GM23248 (cell line): ENCODE data around the gene MCL1. TPM values are rescaled to one million over a fixed set of nuclear protein-coding genes. Genes with fewer than 3 reads are reported as not detected.
A peak's percentile ranks its signal among the peaks of the same experiment; 100 is the strongest.
"Not testable (repeated sequence)": the region's sequence is repeated elsewhere in the genome, so short reads cannot be mapped to it uniquely, and the experiment has no call there.

Experiments used
- DNase-seq: peaks from one replicate; pipeline ENCODE4 v3.0.0-alpha.2; 2015
- H2AFZ ChIP-seq: fragments of 200-600 bp; sonication (generic); 2 replicates; pipeline ENCODE4 v1.6.1; 2016; ENCODE audit warnings: antibody characterized with exemption
- H3F3A ChIP-seq: fragments of 200-600 bp; sonication (generic); 2 replicates; pipeline ENCODE4 v1.6.1; 2016; ENCODE audit warnings: mild to moderate bottlenecking, antibody characterized with exemption, mixed run types; ENCODE audit not compliant: insufficient read depth
- H3K27ac ChIP-seq: fragments of 200-600 bp; sonication (generic); 2 replicates; pipeline ENCODE4 v1.5.1; 2016; ENCODE audit warnings: mild to moderate bottlenecking
- H3K27me3 ChIP-seq: fragments of 200-600 bp; sonication (generic); replicated peaks from 2 replicates; pipeline ENCODE4 v1.6.1; 2016; ENCODE audit warnings: mild to moderate bottlenecking; ENCODE audit not compliant: insufficient read depth
- H3K36me3 ChIP-seq: fragments of 200-600 bp; sonication (generic); 2 replicates; pipeline ENCODE4 v1.6.1; 2016; ENCODE audit warnings: low read depth, mild to moderate bottlenecking
- H3K4me1 ChIP-seq: fragments of 200-600 bp; sonication (generic); 2 replicates; pipeline ENCODE4 v1.6.1; 2016; ENCODE audit warnings: mild to moderate bottlenecking; ENCODE audit not compliant: insufficient read depth
- H3K4me2 ChIP-seq: fragments of 200-600 bp; sonication (generic); one replicate; pipeline ENCODE4 v1.6.1; 2016; ENCODE audit warnings: mild to moderate bottlenecking; ENCODE audit not compliant: unreplicated experiment
- H3K4me3 ChIP-seq: fragments of 200-600 bp; sonication (generic); 2 replicates; pipeline ENCODE4 v1.5.1; 2016; ENCODE audit warnings: mild to moderate bottlenecking
- H3K79me2 ChIP-seq: fragments of 200-600 bp; sonication (generic); 2 replicates; pipeline ENCODE4 v1.6.1; 2016; ENCODE audit warnings: mild to moderate bottlenecking; ENCODE audit not compliant: insufficient read depth
- H3K9ac ChIP-seq: fragments of 200-600 bp; sonication (generic); 2 replicates; pipeline ENCODE4 v1.6.1; 2016; ENCODE audit warnings: mild to moderate bottlenecking
- H3K9me2 ChIP-seq: fragments of 200-600 bp; sonication (generic); 2 replicates; pipeline ENCODE4 v1.6.1; 2016; ENCODE audit warnings: mixed run types, mild to moderate bottlenecking, moderate library complexity; ENCODE audit not compliant: insufficient read depth
- H3K9me3 ChIP-seq: fragments of 200-600 bp; sonication (generic); one replicate; pipeline ENCODE4 v1.6.1; 2017; ENCODE audit warnings: low read depth
- H4K20me1 ChIP-seq: fragments of 200-600 bp; sonication (generic); 2 replicates; pipeline ENCODE4 v1.6.0; 2016; ENCODE audit not compliant: insufficient read depth
- EZH2 ChIP-seq: fragments of 200-600 bp; sonication (generic); IDR thresholded peaks from 2 replicates; pipeline ENCODE4 v1.6.1; 2018; ENCODE audit warnings: antibody characterized with exemption, mild to moderate bottlenecking; ENCODE audit not compliant: insufficient read depth, poor library complexity, severe bottlenecking
- EZH2phosphoT487 ChIP-seq: fragments of 200-600 bp; sonication (generic); IDR thresholded peaks from 2 replicates; pipeline ENCODE4 v1.6.1; 2018; ENCODE audit warnings: antibody characterized with exemption, moderate library complexity, mild to moderate bottlenecking, low read depth; ENCODE audit not compliant: insufficient read depth
- WGBS, 2 experiments: methylation state at CpG; one replicate each; pipeline ENCODE4 v1.1.6; 2015 to 2017; ENCODE audit warnings: low lambda C conversion rate in 2 of 2, low coverage in 1 of 2; ENCODE audit errors: missing lambda C conversion rate in 2 of 2; 5-methylcytosine and 5-hydroxymethylcytosine counted together
- in situ Hi-C: fragments of 300-500 bp; cut with MboI; formaldehyde crosslinking; loops from 2 replicates; pipeline ENCODE4 v1.15.0; 2020
- polyA plus RNA-seq: library from polyadenylated mRNA; unstranded; fragments of >200 nt; fragmentation: Nextera tagmentation; extraction: Ambion mirVana; gene quantifications from 2 replicates; pipeline ENCODE4 v1.2.1, GENCODE V29; 2016
- total RNA-seq: library from RNA; depleted of rRNA; stranded (reverse); fragments of >200 nt; shearing (Covaris generic); gene quantifications from 2 replicates; pipeline ENCODE4 v1.2.3, GENCODE V29; 2014

Gene MCL1
- total and polyA plus RNA-seq, 2 experiments from 2014 or later = 84.7 to 310 TPM

- in situ Hi-C loops = loop anchor here (10.0 kb wide), 1 partner anchor 247 kb away; no protein-coding TSS in a partner anchor
- Histone ChIP-seq H3K4me3 (peak overlapping the region; percentile 35), H3K9me2 (no peaks in the 10 kb centered on the region), H3K27ac (peak overlapping the region; percentile 100), H3K79me2 (peaks cover 60% of the 10 kb centered on the region), H2AFZ (no peak overlapping the region), H3K4me1 (peaks cover 77% of the 10 kb centered on the region), H4K20me1 (no peaks in the 10 kb centered on the region), H3F3A (peaks cover 92% of the 10 kb centered on the region), H3K27me3 (no peaks in the 10 kb centered on the region), H3K4me2 (peak overlapping the region; percentile 67), H3K36me3 (peaks cover 21% of the 10 kb centered on the region), H3K9ac (peak overlapping the region; percentile 84), H3K9me3 (no peaks in the 10 kb centered on the region)
- peak; percentile 97 for DNase-seq
- TF ChIP-seq EZH2 (no peak), EZH2phosphoT487 (no peak)
- WGBS, 2 experiments = 3 to 5% methylated on average over 10 of the region's 10 CpGs
Observed at GRCh38 chr1:150567717-150568593, 11.5 kb downstream of the MCL1 start.

GRCh38 chr1:150567341-150567716 lies 12.1 kb downstream of the MCL1 start:
- Histone ChIP-seq H3K9me3 (no peaks in the 10 kb centered on the region), H3K9me2 (no peaks in the 10 kb centered on the region), H4K20me1 (no peaks in the 10 kb centered on the region), H3K4me1 (peaks cover 77% of the 10 kb centered on the region), H3F3A (peaks cover 92% of the 10 kb centered on the region), H3K27me3 (no peaks in the 10 kb centered on the region), H3K4me2 (peak overlapping the region; percentile 67), H3K36me3 (peaks cover 14% of the 10 kb centered on the region; the same call in 1 of the 2 replicates), H3K27ac (peak overlapping the region; percentile 100), H3K9ac (peak overlapping the region; percentile 84), H3K79me2 (peaks cover 56% of the 10 kb centered on the region), H2AFZ (no peak overlapping the region), H3K4me3 (no peak overlapping the region)
- DNase-seq = peak; percentile 33
- TF ChIP-seq EZH2 (no peak), EZH2phosphoT487 (no peak)
- in situ Hi-C loops = loop anchor here (10.0 kb wide), 1 partner anchor 247 kb away; no protein-coding TSS in a partner anchor
- 41 to 46% methylated on average over 3 of the region's 3 CpGs for WGBS, 2 experiments

GRCh38 chr1:150566589-150567340 lies 12.6 kb downstream of the MCL1 start:
- peak overlapping the region; percentile 100 for H3K27ac ChIP-seq
- H4K20me1 ChIP-seq = no peaks in the 10 kb centered on the region
- no peaks in the 10 kb centered on the region for H3K9me3 ChIP-seq
- peaks cover 10% of the 10 kb centered on the region; the same call in 1 of the 2 replicates for H3K36me3 ChIP-seq
- no peak for DNase-seq
- H3F3A ChIP-seq = peaks cover 89% of the 10 kb centered on the region
- peaks cover 80% of the 10 kb centered on the region for H3K4me1 ChIP-seq
- no peak overlapping the region for H3K4me3 ChIP-seq
- peak overlapping the region; percentile 67 for H3K4me2 ChIP-seq
- TF ChIP-seq EZH2 (no peak), EZH2phosphoT487 (no peak)
- in situ Hi-C loops = loop anchor here (10.0 kb wide), 1 partner anchor 248 kb away; no protein-coding TSS in a partner anchor
- no peaks in the 10 kb centered on the region for H3K27me3 ChIP-seq
- H3K9me2 ChIP-seq = no peaks in the 10 kb centered on the region
- no peak overlapping the region for H2AFZ ChIP-seq
- H3K79me2 ChIP-seq = peaks cover 52% of the 10 kb centered on the region
- 93% methylated on average over 12 of the region's 12 CpGs for WGBS, 2 experiments
- peak overlapping the region; percentile 84 for H3K9ac ChIP-seq

- H3K4me2 ChIP-seq, H3K4me3 ChIP-seq, H2AFZ ChIP-seq, H3K9me3 ChIP-seq, H3K9me2 ChIP-seq, DNase-seq, H4K20me1 ChIP-seq, H3K36me3 ChIP-seq, H3K27me3 ChIP-seq: not testable (repeated sequence)
- H3K4me1 ChIP-seq = peaks cover 77% of the 10 kb centered on the region
- peak overlapping the region; percentile 100 for H3K27ac ChIP-seq
- peaks cover 43% of the 10 kb centered on the region for H3K79me2 ChIP-seq
- WGBS, 2 experiments = 82 to 83% methylated on average over 14 of the region's 14 CpGs
- H3F3A ChIP-seq = peaks cover 84% of the 10 kb centered on the region
- in situ Hi-C loops = loop anchor here (10.0 kb wide), 1 partner anchor 249 kb away; no protein-coding TSS in a partner anchor
- H3K9ac ChIP-seq = 0 out of 2 replicates have a peak overlapping the region, but pooled peaks have one; percentile 98
Observed at GRCh38 chr1:150565240-150565991, 14.0 kb downstream of the MCL1 start.
